GM19238 (cell line): ENCODE data around the gene DNAH7.

Experiments used
- DNase-seq: peaks from one replicate; pipeline ENCODE4 v3.0.0; 2011; ENCODE audit warnings: low spot score; ENCODE audit not compliant: insufficient read length

DNAH7 gene

DNA sequence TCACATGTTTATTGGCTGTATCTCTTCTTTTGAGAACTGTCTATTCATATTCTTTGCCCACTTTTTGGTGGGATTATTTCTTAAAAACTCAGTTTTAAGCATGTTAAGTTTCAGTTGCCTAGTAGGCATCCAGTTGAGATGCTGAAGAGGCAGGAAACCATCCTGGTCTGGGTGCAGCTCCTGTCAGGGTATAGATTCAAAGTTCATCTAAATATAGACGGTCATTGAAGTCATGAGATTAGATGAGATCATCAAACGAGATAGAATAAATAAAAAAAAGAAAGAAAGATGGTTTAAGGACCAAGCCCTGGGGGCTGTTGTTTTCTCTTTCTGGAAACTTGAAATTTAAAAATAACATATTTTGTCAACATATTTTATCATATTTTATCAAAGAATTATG lies 9.2 kb upstream of the DNAH7 start:
- DNase-seq, result no peak

DNA sequence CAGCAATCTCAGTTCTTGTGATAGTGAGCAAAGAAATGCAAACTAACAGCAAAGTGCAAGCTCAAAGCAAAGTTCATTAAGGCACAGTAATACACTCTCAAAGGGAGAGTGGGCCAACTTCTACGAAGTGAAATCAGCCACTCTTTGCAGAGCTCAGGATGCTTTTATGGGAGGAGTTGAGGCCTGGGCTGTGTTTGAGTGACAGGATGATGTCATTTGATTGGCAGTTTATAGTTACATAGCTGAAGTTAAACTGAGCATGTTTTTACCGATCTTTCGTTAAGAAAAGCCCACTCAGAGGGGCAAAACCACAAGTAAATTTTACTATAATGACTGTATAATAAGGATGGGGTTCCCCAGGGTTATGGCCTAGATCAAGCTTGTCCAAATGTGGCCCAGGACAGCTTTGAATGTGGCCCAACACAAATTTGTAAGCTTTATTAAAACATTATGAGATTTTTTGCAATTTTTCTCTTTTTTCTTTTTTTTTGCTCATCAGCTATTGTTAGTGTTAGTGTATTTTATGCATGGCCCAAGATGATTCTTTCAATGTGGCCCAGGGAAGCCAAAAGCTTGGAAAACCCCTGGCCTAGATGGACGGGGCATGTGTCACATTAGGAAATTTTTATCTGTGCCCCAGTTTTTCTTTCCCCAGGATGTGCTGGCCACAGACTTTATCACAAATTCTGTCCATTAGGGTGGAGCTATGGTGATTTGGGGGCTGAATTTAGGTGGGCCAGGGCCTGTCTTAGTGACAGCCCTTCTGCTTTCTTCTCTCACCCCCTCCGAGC lies 8.3 kb upstream of the DNAH7 start:
- no peak for DNase-seq

- DNase-seq, result no peak
Measured at GRCh38 chr2:196075196-196075595, 6.6 kb upstream of the DNAH7 start.

DNA sequence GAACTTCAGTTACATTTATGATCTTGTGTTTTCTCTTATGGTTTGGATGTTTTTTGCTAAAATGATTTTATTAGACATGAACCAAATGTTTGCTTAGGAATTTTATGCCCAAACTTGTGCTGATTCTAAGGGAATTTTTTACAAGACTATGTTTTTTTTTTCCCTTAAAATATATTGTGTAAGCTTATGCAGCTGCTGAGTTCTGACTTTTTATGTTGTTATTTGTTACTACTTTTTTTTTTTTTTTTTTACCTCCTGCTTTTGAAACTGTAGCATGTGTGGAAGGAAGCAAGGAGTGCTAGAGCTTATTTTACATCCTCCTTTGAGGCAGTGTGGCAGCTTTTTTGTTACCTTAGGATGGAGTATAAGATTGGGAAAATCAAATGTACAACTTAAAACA lies 6.0 kb upstream of the DNAH7 start:
- no peak for DNase-seq

DNA sequence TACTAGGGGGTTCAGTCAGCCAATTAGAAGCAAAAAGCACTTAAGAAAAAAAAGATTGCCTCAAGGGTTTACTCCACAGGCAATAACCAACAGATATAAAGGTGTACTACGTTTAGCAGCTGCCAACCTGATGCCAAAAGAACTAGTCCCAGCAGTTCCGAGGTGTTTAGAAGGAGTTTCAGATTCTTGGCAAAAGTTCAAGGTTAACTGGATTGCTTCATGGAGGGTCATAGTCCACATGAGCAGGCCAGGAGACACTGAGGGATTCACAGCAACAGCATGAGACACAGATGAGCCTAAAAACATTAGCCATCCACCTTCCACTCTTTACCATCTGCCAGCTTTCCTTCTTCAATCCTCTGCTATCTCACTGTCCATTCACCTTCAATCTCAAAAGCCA lies 4.9 kb upstream of the DNAH7 start:
- DNase-seq, result no peak

GRCh38 chr2:196067088-196067382 lies 1.6 kb downstream of the DNAH7 start:
- DNase-seq, result no peak

DNA sequence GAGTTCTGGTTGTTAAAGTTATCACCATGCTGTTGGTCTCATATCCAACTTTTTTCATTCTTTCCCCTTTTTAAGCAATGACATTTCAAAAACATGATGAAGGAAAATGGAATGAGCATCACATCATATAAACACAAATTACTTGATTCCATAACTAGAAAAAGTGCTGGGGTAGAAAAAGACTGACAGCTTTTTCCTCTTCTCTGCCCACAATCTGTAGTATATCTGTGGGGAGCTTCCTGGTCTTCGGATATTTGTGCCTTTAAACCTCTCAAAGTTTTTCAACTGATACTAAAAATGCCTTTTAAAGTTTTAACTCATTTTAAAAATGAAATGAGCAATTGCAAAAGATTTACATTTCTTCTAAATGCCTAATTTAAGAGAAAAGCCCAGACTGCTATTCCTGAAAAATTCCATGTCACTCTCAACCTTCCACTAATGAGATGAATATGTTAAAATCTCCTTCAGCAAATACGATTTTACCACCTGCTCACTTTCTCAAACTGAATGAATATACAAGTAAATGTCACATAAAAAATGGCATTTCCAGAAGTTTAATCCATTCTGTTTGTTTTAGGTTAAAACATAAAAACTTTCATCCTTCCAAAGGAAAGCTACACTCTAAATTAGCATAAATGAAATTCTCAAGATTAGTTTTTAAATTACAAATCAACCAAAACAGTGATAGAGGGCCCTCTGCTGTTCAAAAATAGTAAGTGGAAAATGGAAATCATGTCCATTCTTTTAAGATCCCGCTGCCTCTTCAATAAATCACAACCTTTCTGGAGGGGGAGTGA lies 2.1 kb downstream of the DNAH7 start:
- DNase-seq, result no peak

DNA sequence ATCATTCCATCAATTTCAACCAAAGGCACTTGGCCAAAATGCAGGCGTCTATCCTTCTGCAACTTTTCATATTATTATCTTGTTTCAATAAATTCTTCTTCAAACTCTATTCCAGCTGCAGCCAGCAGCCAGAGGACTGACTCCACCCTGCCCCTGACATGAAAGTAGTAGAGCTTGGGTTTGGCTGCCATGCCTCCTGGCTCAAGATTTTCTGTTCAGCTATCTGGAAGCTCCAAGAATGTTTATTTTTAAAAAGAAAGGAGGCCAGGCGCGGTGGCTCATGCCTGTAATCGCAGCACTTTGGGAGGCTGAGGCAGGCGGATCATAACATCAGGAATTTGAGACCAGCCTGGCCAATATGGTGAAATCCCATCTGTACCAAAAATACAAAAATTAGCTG lies 4.9 kb downstream of the DNAH7 start:
- no peak for DNase-seq

- no peak for DNase-seq
Measured at GRCh38 chr2:196059491-196059960, 9.1 kb downstream of the DNAH7 start.

DNA sequence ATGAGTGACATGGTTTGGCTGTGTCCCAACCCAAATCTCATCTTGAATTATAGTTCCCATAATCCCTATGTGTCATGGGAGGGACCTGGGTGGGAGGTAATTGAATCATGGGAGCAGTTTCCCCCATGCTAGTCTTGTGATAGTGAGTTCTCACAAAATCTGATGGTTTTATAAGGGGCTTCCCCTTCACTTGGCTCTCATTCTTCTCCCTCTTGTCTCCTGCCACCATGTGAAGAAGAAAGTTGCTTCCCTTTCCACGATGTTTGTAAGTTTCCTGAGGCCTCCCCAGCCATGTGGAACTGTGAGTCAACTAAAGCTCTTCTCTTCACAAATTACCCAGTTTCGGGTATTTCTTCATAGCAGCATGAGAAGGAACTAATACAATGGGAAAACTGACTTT lies 14.0 kb downstream of the DNAH7 start:
- DNase-seq, result no peak

GRCh38 chr2:196046123-196046917 lies 22.3 kb downstream of the DNAH7 start:
- DNase-seq, result no peak

- DNase-seq, result no peak
Measured at GRCh38 chr2:196041786-196042185, 26.9 kb downstream of the DNAH7 start.

DNA sequence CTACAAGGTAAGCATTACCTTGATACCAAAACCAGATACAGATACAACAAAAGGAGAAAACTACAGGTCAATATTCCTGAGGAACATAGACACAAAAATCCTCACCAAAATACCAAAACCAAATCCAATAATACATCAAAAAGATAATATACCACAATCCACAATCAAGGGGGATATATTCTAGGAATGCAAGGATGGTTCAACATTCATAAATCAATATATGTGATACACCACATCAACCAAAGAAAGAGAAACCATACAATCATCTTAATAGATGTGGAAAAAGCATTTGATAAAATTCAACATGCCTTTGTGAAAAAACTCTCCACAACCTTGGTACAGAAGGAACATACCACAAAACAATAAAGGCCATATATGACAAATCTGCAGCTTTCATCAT lies 28.4 kb downstream of the DNAH7 start:
- DNase-seq, result no peak

- no peak for DNase-seq
Measured at GRCh38 chr2:196036442-196036841, 32.2 kb downstream of the DNAH7 start.

- DNase-seq, result no peak
Measured at GRCh38 chr2:196018037-196018436, 50.6 kb downstream of the DNAH7 start.

- DNase-seq, result no peak
Measured at GRCh38 chr2:196012314-196012713, 56.3 kb downstream of the DNAH7 start.

DNA sequence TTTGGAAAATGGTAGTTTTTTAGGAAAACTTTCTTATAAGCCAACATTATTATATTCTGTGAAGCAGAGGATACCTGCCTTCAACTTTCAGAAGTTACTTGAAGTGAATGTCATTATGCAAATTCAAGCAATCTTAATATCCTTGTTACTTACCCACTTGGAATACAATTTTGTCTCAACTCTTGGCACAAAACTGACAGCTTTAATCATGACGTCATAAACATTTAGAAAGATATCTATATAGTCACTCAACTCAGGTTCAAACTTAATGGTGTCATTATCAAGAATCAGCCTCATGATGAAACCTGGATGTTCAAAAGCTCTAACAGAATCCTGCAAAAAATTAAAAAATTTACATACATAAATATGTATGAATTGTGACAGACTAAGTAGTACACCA lies 68.1 kb downstream of the DNAH7 start:
- no peak for DNase-seq

DNA sequence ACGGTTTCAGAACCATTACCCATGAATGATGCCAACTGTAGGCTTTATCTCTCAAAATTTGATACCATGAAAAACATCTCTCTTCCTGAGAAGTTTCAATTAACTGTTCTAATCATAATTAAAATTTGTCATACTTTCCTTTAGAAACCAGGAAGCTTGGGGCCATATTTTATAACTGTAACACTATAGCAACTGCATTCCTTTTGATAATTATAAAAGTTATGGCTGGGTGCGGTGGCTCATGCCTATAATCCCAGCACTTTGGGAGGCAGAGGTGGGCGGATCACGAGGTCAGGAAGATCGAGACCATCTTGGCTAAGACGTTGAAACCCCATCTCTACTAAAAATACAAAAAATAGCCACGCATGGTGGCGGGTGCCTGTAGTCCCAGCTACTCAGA lies 70.6 kb downstream of the DNAH7 start:
- no peak for DNase-seq

DNA sequence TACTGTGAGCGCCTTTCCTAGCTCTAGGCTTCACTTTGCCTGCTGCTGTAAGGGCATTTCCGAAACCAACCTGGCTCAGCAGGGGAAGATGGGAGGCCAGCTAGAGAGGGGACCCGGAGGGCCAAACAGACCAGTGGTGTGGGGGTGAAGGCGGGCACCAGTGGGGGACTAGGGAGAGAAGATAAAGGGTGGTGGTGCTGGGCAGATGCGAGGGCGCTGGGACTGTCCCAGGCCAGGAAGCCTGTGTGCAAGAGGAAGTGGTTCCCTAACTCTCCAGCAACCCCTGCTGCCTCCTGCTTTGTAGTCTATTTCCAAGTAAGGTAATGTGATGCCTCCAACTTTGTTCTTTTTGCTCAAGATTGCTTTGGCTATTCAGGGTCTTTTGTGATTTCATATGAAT lies 73.1 kb downstream of the DNAH7 start:
- DNase-seq, result no peak

DNA sequence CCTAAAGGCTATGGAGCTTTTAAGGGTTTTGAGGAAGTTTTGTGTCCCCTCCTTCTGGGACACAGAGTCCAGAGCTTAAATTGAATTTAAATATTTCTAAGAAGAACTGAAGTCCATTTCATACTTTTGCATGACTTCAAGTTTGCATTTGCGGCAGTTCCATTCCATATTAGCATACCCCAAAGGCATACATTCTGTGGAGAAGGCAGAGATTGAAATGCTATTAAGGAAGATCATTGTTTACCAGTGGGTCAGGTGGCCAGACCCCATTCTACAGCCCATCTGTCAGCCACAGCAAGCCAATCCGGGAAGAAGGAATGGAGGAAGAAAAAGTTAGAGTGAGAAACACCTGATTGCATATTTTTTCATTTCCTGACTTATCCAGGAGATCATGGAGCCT lies 75.0 kb downstream of the DNAH7 start:
- no peak for DNase-seq

- DNase-seq, result no peak
Measured at GRCh38 chr2:195985741-195986140, 82.9 kb downstream of the DNAH7 start.
